K562 (cell line): ENCODE data around the gene CA7.

ENCODE experiments used
- GATAD2A ChIP-seq: fragments of 450-650 bp; IDR thresholded peaks from 2 replicates; pipeline ENCODE4 v1.6.1; 2017
- JUND ChIP-seq, 2 experiments: IDR thresholded peaks; 2 replicates in 1 of 2; 3 replicates in 1 of 2; pipeline ENCODE4 v1.6.1; 2011; ENCODE audit warnings: borderline replicate concordance in 2 of 2, low read depth in 2 of 2, low read length in 2 of 2, improper control_type of control experiment in 1 of 2, missing biosample characterization in 1 of 2, missing genetic modification characterization in 1 of 2, missing genetic modification reagents in 1 of 2
- MCM3 ChIP-seq: fragments of 450-650 bp; IDR thresholded peaks from 2 replicates; pipeline ENCODE4 v1.6.1; 2016
- POLR2B ChIP-seq: fragments of 450-650 bp; IDR thresholded peaks from 2 replicates; pipeline ENCODE4 v1.6.1; 2018; ENCODE audit warnings: low read depth; ENCODE audit not compliant: partially characterized antibody
- RFX5 ChIP-seq: IDR thresholded peaks from 2 replicates; pipeline ENCODE4 v1.6.1; 2011; ENCODE audit warnings: low read depth, mild to moderate bottlenecking, improper control_type of control experiment, low read length
- TBP ChIP-seq: optimal IDR thresholded peaks from 2 replicates; pipeline ENCODE3; 2011; ENCODE audit warnings: low read depth, low read length, improper control_type of control experiment
- ZBTB8A ChIP-seq: fragments of 450-650 bp; IDR thresholded peaks from 2 replicates; pipeline ENCODE4 v1.6.1; 2018; ENCODE audit warnings: mild to moderate bottlenecking, moderate library complexity; ENCODE audit not compliant: partially characterized antibody
- TF ChIP-seq, protein P1 (sequence below), 3 experiments: IDR thresholded peaks in 2 of 3; conservative IDR thresholded peaks in 1 of 3; 2 replicates each; pipeline ENCODE4 v1.5.1; 2011 to 2012; ENCODE audit warnings: low read length in 3 of 3, mild to moderate bottlenecking in 3 of 3, control low read depth in 2 of 3, improper control_type of control experiment in 1 of 3, inconsistent platforms in 1 of 3, low read depth in 1 of 3, mixed read lengths in 1 of 3, moderate library complexity in 1 of 3; ENCODE audit not compliant: insufficient read depth in 2 of 3
- TF ChIP-seq, protein P2 (sequence below): fragments of 450-650 bp; formaldehyde crosslinking; IDR thresholded peaks from 2 replicates; pipeline ENCODE4 v1.4.0; 2020; ENCODE audit warnings: mild to moderate bottlenecking, moderate library complexity
- TF ChIP-seq, protein P3 (sequence below): fragments of 450-650 bp; IDR thresholded peaks from 2 replicates; pipeline ENCODE4 v1.6.1; 2016; ENCODE audit warnings: missing biosample characterization, missing genetic modification characterization

DNA sequence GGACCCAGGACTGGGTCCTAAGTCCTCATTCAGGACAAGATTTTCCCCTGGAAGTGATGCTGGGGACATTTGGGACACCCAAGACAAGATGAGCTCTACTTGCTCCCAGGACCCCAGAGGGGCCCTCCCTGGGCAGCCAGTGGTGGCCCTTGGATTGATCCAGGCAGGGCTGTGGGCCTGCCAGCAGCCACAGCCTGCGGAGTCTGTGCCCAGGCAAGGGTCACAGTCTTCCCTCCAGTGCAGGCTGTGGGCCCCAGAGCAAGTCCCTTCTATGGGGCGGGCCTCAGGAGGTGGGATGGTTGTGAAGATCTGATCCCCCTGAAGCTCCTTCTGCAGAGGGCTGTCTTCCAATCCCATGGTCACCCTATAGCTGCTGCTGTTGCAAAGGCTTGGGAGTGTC, 12.6 kb downstream of the CA7 start:
- no peak for TF ChIP-seq GATAD2A
- no peak for TF ChIP-seq TBP
- TF ChIP-seq RFX5 = no peak
- no peak for TF ChIP-seq ZBTB8A
- TF ChIP-seq, protein P1, sequence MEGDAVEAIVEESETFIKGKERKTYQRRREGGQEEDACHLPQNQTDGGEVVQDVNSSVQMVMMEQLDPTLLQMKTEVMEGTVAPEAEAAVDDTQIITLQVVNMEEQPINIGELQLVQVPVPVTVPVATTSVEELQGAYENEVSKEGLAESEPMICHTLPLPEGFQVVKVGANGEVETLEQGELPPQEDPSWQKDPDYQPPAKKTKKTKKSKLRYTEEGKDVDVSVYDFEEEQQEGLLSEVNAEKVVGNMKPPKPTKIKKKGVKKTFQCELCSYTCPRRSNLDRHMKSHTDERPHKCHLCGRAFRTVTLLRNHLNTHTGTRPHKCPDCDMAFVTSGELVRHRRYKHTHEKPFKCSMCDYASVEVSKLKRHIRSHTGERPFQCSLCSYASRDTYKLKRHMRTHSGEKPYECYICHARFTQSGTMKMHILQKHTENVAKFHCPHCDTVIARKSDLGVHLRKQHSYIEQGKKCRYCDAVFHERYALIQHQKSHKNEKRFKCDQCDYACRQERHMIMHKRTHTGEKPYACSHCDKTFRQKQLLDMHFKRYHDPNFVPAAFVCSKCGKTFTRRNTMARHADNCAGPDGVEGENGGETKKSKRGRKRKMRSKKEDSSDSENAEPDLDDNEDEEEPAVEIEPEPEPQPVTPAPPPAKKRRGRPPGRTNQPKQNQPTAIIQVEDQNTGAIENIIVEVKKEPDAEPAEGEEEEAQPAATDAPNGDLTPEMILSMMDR (IDR thresholded peaks at IDR 0.05 in 2 of 3, conservative IDR thresholded peaks at IDR 0.05 in 1 of 3; ENCODE audit: insufficient read depth in 2 of 3, low read depth in 1 of 3, low read length in 3 of 3) = no peak
- TF ChIP-seq JUND (IDR thresholded peaks at IDR 0.05; ENCODE audit: borderline replicate concordance, low read depth, low read length) = no peak
- no peak for TF ChIP-seq JUND (tag; IDR thresholded peaks at IDR 0.05; ENCODE audit: borderline replicate concordance, low read depth, low read length)
- no peak for TF ChIP-seq POLR2B
- TF ChIP-seq, protein P2, sequence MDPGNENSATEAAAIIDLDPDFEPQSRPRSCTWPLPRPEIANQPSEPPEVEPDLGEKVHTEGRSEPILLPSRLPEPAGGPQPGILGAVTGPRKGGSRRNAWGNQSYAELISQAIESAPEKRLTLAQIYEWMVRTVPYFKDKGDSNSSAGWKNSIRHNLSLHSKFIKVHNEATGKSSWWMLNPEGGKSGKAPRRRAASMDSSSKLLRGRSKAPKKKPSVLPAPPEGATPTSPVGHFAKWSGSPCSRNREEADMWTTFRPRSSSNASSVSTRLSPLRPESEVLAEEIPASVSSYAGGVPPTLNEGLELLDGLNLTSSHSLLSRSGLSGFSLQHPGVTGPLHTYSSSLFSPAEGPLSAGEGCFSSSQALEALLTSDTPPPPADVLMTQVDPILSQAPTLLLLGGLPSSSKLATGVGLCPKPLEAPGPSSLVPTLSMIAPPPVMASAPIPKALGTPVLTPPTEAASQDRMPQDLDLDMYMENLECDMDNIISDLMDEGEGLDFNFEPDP (CRISPR knock-in tag) = no peak
- TF ChIP-seq, protein P3, sequence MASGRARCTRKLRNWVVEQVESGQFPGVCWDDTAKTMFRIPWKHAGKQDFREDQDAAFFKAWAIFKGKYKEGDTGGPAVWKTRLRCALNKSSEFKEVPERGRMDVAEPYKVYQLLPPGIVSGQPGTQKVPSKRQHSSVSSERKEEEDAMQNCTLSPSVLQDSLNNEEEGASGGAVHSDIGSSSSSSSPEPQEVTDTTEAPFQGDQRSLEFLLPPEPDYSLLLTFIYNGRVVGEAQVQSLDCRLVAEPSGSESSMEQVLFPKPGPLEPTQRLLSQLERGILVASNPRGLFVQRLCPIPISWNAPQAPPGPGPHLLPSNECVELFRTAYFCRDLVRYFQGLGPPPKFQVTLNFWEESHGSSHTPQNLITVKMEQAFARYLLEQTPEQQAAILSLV (tag) = no peak
- TF ChIP-seq MCM3 = no peak
